HG03457 (cell line): ENCODE results near the gene RLIM.
"Not testable (repeated sequence)": the region's sequence is repeated elsewhere in the genome, so short reads cannot be mapped to it uniquely, and the experiment has no call there.

Experiments used
- ATAC-seq: cut with Tn5 transposase; IDR thresholded peaks from one replicate; pipeline ENCODE4 v1.9.1; 2021; ENCODE audit warnings: moderate number of reproducible peaks; ENCODE audit not compliant: unreplicated experiment

Gene RLIM, protein sequence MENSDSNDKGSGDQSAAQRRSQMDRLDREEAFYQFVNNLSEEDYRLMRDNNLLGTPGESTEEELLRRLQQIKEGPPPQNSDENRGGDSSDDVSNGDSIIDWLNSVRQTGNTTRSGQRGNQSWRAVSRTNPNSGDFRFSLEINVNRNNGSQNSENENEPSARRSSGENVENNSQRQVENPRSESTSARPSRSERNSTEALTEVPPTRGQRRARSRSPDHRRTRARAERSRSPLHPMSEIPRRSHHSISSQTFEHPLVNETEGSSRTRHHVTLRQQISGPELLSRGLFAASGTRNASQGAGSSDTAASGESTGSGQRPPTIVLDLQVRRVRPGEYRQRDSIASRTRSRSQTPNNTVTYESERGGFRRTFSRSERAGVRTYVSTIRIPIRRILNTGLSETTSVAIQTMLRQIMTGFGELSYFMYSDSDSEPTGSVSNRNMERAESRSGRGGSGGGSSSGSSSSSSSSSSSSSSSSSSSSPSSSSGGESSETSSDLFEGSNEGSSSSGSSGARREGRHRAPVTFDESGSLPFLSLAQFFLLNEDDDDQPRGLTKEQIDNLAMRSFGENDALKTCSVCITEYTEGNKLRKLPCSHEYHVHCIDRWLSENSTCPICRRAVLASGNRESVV

DNA sequence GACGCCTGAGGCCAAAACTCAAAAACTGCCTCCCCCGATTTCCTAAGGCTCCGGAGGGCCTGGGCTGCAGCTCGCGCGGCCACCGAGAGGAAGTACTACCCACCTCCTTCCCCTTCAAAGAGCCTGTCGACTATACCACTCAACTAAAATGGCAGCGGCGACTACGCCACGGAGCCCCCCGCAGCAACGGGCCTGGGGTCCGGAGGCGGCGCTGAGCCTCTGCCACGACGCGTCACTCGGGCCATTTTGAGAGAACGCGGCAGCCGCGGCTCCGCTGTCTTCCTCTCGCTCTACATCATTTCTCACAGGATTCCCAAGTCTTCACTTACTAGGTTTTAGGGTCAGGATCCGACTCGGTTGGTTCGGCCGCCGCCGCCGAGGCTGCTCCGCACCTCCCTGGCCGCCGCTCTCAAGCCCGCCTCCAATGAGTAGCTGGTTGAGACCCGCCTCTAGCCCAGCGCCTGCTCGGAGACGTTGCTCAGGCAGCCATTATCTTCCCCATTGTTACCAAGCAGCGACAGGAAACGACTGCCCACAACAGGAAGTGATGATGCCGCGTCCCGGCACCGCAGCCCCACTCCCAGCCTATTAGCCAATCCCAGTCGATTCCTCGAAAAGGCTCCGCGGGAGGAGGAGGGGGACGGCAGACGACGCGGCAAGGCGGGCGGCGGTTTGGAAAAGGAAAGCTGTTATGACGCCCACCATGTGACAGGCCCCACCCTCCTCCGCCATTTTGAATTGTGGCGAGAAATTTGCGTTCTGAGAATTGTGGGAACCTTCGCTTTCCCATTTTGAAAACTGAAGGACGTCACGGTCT is at the start of gene RLIM:
Gene RLIM, minus strand, starts transcription at position 532 of the 817 bp plus-strand sequence. CDS start 18,647 bp downstream, outside the sequence.
- peak; percentile 95 for ATAC-seq

DNA sequence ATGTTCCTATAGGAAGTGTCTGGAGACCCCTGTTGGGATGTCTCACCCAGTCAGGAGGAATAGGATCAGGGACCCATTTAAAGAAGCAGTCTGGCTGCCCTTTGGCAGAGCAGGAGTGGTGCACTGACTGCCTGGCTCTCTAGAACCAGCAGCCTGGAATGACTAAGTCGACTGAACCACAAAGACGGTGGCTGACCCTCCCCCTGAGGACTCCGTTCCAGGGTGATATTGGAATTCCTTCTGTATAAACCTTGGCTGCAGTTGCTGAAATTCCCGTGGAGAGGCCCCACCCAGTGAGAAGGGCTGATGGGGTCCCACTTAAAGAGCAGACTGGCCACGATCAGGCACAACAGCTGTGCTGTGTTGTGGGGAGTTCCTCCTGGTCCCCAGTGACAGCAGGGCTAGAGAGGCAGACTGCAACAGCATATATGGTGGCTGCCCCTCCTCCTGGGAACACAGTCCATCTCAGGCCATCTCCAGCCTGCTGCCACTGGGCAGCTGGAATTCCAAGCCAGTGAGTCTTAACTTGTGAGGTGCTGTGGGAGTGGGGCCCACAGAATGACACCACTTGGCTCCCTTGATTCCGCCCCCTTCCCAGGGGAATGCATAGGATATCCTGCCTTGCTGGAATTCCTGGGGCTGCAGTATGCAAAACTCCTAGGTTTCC is 41.8 kb upstream of the RLIM start:
- ATAC-seq = no peak

DNA sequence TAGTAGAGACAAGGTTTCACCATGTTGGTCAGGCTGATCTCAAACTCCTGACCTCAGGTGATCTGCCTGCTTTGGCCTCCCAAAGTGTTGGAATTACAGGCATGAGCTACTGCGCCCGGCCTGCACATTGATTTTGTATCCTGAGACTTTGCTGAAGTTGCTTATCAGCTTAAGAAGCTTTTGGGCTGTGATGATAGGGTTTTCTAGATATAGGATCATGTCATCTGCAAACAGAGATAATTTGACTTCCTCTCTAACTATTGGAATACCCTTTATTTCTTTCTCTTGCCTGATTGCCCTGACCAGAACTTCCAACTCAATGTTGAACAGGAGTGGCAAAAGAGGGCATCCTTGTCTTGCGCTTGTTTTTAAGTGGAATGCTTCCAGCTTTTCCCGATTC is 40.5 kb upstream of the RLIM start:
- ATAC-seq = not testable (repeated sequence)

DNA sequence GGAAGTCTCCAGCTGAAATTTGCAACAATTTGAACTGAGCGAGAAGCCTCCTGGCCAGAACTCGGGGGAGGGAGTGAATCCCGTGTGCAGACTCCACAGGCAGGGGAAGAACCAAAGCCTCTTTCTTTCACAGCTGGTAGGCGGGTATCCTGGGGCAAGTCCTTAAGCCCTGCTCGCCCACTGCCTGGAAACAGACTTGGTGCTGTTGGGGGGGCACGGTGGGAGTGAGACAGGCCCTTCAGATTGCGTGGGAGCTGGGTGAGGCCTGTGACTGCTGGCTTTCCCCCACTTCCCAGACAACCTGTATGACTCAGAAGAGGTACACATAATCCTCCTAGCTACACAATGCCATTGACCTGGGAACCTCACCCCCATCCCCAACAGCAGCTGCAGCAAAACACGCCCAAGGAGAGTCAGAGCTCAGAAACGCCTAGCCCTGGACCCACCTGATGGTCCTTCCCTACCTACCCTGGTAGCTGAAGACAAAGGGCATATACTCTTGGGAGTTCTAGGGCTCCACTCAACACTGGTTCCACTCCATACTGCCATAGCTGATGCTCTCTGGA is 22.4 kb upstream of the RLIM start:
- ATAC-seq = no peak

DNA sequence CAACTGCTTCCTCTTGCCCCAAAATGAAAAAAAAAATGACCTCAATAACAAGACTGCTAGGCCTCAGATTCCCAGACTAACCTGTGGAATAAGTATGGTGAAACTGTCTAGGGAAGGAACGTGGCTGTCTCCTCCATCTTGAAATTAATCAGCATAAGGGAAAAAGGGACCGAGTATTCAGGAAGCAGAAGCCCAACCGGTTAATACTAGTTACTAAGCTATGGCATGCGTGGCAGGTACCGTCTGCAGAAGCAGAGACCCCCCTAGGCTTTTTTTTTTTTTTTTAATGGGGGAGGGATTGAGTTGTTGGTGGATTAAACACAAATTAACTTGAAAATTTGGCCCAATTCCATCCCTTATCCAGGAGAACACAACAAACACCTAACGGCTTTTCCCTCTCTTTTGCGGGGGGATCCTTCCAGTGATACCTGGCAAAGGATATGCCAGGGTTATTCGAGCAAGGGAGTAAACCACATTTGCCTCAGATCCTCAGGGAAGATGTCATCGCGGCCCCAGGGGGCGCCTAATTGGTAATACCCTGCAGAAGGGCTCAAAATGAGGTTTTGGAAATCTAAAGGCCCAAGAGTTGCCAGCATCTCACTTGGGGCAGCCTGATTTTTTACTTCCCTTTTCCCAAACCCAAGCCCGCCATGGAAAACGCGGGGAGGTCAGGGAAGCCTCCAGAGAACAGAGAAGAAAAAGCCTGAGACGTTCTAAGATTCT is 893 bp downstream of the RLIM start:
- ATAC-seq = no peak

DNA sequence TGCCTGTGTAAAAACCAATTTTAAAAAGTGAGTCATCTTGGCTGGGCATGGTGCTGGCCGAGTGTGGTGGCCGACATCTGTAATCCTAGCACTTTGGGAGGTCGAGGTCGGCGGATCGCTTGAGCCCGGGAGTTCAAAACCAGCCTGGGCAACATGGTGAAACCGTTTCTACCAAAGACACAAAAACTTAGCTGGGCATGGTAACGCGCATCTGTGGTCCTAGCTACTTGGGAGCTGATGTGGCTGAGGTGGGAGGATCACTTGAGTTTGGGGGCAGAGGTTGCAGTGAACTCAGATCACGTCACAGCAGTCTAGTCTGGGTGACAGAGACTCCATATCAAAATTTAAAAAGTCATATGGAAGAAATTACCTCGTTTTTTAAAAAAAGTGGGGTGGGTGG is 7.6 kb downstream of the RLIM start:
- no peak for ATAC-seq

DNA sequence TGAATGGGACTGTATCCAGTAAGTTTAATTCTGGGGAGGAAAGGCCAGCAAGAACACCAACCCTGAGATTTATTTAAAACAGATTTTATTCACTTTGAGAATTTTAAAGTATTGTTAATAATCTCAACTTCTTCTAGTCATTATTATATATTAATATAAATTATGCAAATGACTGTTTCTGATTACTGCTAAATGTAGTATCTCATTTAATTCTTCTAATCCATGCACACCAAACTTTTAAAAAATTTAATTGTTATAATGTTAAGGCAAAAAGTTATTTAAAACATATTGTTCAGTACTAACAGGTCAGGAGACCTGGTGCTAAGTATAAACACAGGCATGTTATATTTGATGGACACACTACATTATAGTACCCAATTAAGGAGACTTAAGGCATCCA is 8.1 kb downstream of the RLIM start:
- ATAC-seq = no peak

DNA sequence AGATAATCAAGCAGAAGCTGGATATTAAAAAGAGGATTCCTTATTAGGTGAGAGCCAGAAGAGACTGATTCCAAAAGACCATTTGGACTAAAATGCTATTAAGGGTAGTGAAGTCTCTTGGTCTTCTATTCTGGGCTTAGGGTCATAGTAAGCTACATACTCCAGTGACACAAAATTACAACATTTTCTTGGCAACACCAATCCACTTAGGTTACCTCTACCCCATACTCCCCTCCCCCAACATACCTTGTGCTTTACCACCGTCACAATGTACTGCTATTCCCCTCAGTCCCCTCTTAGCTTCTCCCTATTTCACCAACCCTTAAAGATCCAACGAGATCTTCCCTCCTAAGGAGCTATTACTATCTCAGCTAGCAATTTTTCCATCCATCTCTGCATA is 11.4 kb downstream of the RLIM start:
- ATAC-seq = no peak

DNA sequence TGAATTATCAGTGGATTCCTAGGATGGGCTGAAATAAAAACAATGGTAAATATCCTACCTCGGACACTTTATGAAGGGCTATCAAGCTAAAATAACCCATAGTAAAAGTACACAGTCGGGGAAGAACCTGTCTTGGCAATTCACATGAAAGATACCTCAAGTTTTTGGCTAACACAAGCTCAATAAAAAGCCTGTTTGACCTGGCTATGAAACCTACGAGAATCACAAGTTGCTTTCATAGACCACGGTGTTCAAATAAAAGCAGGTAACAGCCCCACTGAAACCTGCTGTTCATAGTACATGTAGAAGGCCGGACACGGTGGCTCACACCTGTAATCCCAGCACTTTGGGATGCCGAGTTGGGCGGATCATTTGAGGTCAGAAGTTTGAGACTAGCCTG is 12.3 kb downstream of the RLIM start:
- no peak for ATAC-seq

DNA sequence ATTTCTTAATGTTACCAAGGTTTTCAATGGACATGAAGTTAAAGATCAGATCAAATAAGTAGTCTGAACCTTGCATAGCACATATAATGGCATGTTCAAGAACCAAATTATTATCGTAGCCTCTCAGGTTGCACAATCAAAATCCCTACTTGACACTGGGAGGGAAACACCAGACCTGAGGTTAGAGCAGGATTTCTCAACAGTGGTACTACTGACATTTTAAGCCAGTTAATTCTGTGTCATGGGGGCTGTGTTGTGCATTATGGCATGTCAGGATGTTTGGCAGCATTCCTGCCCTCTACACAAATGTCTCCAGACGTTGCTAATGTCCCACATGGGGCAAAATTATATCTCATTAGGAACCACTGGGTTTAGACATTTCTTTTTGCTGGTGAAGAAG is 20.8 kb downstream of the RLIM start:
- ATAC-seq = no peak

DNA sequence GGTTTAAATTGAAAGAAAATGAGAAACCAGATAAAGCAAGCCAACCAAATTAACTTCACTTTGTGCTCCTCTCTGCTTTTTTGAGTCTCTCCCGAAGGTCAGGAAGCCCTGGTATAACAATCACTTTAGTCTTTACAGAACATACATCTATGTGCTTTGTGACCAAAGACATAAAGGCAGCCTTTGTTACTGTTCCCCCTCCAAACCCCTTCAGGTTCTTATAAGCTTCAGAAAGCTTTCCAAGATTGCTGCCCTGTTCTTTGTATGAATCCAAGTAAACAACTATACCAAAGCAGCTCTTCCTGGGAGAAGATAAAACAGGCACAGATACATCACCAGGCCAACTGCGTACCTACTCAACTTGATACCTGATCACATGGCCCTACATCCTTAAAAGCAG is 28.7 kb downstream of the RLIM start:
- ATAC-seq = no peak

DNA sequence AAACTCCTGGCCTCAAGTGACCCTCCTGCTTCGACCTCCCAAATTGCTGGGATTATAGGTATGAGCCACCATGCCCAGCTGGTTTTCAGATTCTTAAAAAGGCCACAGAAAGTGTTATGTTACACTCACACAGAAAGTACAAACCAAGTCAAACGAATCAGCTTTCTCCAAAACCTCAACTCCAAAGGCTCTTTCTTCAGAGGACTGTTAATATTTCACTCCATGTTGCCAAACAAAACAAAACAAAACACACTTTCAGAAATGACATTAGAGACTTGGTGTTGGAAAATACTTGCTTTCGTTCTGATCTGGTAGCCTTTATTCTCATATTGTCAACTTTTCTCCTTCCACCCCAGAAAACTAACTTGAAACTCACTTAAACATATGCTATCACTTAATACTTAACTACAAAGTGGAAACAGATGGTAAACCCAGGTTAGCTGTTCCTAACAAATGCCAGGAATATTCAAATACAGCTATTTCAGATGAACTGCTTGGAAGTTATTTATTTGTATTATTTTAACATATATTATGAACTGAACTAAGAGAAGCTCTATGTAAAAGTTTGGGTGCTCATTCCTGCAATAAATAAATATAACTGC is 34.7 kb downstream of the RLIM start:
- ATAC-seq = no peak

DNA sequence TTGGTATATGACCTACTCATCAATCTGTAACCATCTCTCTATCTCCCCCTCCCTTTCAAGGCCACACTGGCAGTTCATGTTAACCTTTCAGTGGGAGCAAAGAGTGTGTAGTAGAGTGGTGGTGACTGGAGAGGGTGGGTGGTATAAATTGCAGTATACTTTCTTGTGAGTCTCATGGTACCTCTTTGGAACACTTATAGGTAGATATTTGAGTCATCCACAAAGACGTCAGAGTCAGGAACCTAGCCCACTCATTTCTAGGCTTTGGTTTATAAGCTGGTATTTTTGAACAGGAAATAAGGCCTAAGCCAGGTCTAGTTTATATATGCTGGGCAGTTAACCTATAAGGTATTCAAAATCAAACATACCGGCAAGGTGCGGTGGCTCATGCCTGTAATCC is 36.3 kb downstream of the RLIM start:
- ATAC-seq = no peak

DNA sequence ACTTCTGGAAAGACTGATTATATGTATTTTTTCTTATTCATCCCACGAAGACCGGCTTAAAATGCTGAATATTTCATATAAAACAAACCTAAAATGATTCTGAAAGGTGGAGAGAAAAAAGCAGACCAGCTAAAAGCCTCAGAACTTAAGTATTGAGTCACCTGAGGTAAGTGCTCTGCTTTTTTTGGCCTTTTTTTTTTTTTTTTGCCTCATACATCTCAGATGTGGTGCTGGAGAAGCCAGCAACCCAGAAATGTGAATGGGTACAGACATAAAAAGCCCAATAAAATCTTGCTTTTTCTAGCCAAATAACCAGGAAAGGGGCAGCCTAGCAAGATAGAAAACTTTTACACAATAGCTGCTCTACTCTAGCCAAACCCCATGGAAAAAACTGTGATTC is 57.0 kb downstream of the RLIM start:
- ATAC-seq = no peak

DNA sequence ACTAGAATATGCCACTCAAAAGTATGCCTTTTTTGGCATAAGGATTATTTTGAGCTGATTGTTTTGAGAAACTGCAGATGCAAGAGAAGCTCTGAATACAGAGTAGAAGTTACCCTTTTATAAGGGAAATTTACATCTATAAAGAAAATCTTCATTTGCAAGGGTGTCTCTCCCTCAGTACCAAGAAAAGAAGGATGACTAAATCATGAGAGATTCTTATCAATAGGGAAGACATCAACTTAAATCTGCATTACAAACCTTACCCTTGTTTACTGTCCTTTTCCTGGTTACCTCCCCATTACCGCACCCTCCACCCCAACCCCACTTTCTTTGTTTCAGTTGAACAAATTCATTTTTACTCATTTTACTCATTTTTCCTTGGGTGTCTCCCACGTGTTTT is 62.5 kb downstream of the RLIM start:
- ATAC-seq = no peak

DNA sequence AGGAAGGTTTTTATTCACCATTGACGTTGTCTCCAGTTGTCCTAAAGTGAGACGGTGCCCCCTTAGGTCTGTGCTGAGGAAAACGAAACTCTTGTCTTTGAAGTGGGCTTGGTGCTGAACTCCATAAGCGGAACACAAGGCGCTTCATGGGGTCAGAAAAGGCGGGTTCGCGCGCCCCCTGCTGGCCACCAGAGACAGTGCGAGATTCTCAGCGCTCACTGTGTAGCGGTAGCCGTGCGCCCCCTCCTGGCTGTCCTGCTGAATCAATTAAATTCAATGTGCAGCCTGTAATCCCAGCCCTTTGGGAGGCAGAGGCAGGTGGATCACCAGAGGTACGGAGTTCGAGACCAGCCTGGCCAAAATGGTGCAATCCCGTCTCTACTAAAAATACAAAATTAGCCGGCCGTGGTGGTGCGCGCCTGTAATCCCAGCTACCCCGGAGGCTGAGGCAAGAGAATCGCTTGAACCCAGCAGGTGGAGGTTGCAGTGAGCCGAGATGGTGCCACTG is 64.1 kb downstream of the RLIM start:
- peak; percentile 76 for ATAC-seq

DNA sequence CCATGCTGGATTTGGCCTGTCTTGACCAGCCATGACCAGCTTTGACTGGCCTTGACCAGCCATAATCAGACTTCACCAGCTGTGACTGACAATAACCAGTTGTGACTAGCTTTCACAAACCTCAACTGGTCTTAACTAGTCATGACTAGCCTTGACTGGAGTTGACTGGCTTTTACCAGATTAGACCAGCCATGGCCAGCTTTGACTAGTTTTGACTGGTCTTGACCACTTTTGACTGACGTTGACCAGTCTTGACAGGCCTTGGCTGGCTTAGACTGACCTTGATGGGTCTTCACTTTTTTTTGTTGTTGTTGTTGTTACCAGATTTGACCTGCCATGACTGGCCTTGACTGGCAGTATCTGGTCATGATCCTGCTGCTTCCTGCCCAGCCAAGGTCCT is 67.4 kb downstream of the RLIM start:
- no peak for ATAC-seq

DNA sequence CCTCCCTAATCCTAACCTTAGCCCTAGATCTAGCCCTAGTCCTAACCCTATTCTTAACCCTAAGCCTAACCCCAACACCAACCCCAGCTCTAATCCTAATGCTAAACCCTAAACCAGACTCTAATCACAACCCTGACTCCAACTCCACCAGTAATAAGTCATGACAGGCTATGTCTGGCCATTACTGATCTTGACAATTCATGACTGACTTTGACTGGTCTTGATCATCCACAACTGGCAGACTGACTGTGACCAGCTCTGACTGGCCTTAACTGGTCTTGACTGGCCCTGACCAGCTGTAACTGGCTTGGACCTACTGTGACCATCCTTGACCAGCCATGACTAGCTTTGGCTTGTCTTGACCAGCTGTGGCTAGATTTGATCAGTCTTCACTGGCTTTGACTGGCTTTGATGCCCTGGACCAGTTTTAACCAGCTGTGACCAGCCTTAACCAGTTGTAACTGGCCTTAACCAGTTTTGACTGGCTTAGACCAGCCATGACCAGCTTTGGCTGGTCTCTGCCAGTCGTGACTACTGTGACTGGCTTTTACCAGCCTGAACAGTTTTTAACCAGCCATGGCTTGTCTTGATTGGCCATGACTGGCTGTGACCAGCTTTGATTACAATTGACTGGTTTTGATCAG is 68.4 kb downstream of the RLIM start:
- no peak for ATAC-seq

DNA sequence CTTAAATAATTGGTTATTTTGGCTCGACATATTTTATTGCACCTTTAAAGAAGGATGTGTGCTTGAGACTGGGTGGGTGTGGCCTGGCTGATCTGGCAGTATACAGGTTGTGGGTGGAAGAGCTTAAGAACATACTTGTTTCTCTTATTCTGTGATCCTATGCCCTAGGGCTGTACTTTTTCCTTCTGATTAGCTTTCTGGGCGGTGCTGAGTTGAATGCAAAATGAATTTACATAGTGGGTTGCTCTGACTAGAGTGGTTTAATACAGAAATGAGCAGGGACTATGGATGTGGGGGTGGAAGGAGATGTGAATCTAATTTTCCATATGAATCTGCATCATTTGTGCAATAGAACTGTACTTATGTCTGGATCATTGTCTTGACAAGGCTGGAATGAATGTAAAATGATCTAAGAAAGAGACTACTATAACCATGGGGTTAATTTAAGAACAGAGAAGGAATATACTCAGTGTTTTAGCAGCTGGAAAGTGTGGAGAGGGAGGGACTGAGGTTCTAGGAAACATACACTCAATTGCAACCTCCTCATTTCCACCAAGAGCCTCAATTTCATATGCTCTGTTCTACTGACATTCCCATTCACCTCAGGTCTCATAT is 73.7 kb downstream of the RLIM start:
- no peak for ATAC-seq
